Gastrocnemius medialis (tissue), 4 donors: ENCODE measurements around the gene SMIM10L1.

Experiments used
- CTCF ChIP-seq, 5 experiments: fragments of 450-650 bp in 3 of 5; fragments of 200-600 bp in 2 of 5; sonication (generic) in 2 of 5; IDR thresholded peaks in 4 of 5; conservative IDR thresholded peaks in 1 of 5; 1 replicate in 4 of 5; 2 replicates in 1 of 5; pipeline ENCODE4 v1.5.1; 2016 to 2019; ENCODE audit warnings: antibody characterized with exemption in 5 of 5, mild to moderate bottlenecking in 3 of 5, moderate library complexity in 3 of 5
- POLR2A ChIP-seq, 2 donors: fragments of 450-650 bp; IDR thresholded peaks; one replicate each; pipeline ENCODE4 v1.6.1; 2017; ENCODE audit warnings: antibody characterized with exemption in 2 of 2, mild to moderate bottlenecking in 2 of 2, moderate library complexity in 2 of 2

- TF ChIP-seq POLR2A (IDR thresholded peaks at IDR 0.05) (no peak), CTCF (IDR thresholded peaks at IDR 0.05 in 4 of 5, conservative IDR thresholded peaks at IDR 0.05 in 1 of 5) (no peak)
Measured at GRCh38 chr12:11204173-11204572, 33.2 kb downstream of the SMIM10L1 start.
